Measurements from ENCODE around the gene GDE1. TPM values are rescaled to one million over a fixed set of nuclear protein-coding genes. Genes with fewer than 3 reads are reported as not detected.
A peak's percentile ranks its signal among the peaks of the same experiment; 100 is the strongest.

GDE1 gene
- total and polyA plus RNA-seq, 9 of the 15 experiments (the other 6 are each of a cell fraction or from before 2014, with no cell fraction given) = 18.8 to 40.5 (median 22.3) TPM

GRCh38 chr16:19515757-19516156 lies 6.1 kb downstream of the GDE1 start (continued):
- TF ChIP-seq ZNF197 (CRISPR knock-in tag; IDR thresholded peaks at IDR 0.05; ENCODE audit: low read depth) = no peak

- Histone ChIP-seq H3K9me3 (replicated peaks; ENCODE audit: control insufficient read depth, insufficient read depth, low read depth, low read length) (no peaks in the 10 kb centered on the region), H3K79me2 (ENCODE audit: control insufficient read depth, insufficient read depth, low read length) (peaks cover 17% of the 10 kb centered on the region; the same call in 2 of the 3 replicates), H4K20me1 (replicated peaks; ENCODE audit: control insufficient read depth, insufficient read depth, low read length) (no peaks in the 10 kb centered on the region), H3K9ac (ENCODE audit: insufficient read depth in 1 of 2, low read depth in 2 of 2, low read length in 2 of 2) (no peak overlapping the region), H3K27me3 (ENCODE audit: control insufficient read depth in 2 of 2, insufficient read depth in 2 of 2, low read length in 2 of 2) (no peaks in the 10 kb centered on the region), H3K36me3 (ENCODE audit: control insufficient read depth, insufficient read depth, low read length) (peaks cover 55% of the 10 kb centered on the region), H3K4me1 (replicated peaks in 1 of 2; ENCODE audit: control insufficient read depth in 2 of 2, insufficient read depth in 2 of 2, low read length in 2 of 2) (peaks cover 0 to 16% of the 10 kb centered on the region in 2 experiments; a peak in 2 of 5 replicates), H3K4me3 (no peak overlapping the region), H2AFZ (ENCODE audit: low read depth, low read length) (no peak overlapping the region), H3K27ac (ENCODE audit: extremely low read depth, low read depth, low read length) (no peak overlapping the region), H3K9me1 (ENCODE audit: control insufficient read depth, insufficient read depth, low read length) (no peaks in the 10 kb centered on the region), H3K4me2 (ENCODE audit: insufficient read depth, low read length) (no peak overlapping the region)
- CTCF ChIA-PET (ENCODE audit: low intra/inter-chr PET ratio) = no interaction called here
- ATAC-seq (no peak), FAIRE-seq (peak; percentile 19), DNase-seq (ENCODE audit: extremely low read depth in 1 of 4, low spot score in 3 of 4) (no peak)
- TF ChIP-seq SPI1 (IDR thresholded peaks at IDR 0.05; ENCODE audit: borderline replicate concordance, low read depth, low read length) (peak; percentile 68), CEBPB (tag; IDR thresholded peaks at IDR 0.05) (peak; percentile 80), FOSL1 (tag; conservative IDR thresholded peaks at IDR 0.05) (no peak), CEBPG (CRISPR knock-in tag; IDR thresholded peaks at IDR 0.05) (no peak), CEBPG (tag; conservative IDR thresholded peaks at IDR 0.05 in 1 of 2, IDR thresholded peaks at IDR 0.05 in 1 of 2) (peak; percentile 26 to 38; a peak in 1 of 4 replicates)
- WGBS (ENCODE audit: insufficient coverage, low coverage, missing lambda C conversion rate) = 74% methylated on average over 4 of the region's 4 CpGs
- intact Hi-C loops (cut with micrococcal nuclease) = no loop called here
- BruUV-seq (replicated peaks) = no TSS peak
- in situ Hi-C loops (cut with MboI) = loop anchor here (10.0 kb wide), 1 partner anchor 429 kb away; no protein-coding TSS in a partner anchor
- POLR2A ChIA-PET = interaction anchor here (0.8 kb wide), 1 partner anchor 11 kb away, joined by 3 read pairs; the partner anchor contains the start of gene CCP110
Observed at GRCh38 chr16:19513377-19514053, 8.4 kb downstream of the GDE1 start.
